ENCODE results near the gene STK11. TPM values are rescaled to one million over a fixed set of nuclear protein-coding genes. Genes with fewer than 3 reads are reported as not detected.

Gene STK11
- total RNA-seq, 4 donors from 2014 or later: 52.5 to 91.2 (median 68.7) TPM

DNA sequence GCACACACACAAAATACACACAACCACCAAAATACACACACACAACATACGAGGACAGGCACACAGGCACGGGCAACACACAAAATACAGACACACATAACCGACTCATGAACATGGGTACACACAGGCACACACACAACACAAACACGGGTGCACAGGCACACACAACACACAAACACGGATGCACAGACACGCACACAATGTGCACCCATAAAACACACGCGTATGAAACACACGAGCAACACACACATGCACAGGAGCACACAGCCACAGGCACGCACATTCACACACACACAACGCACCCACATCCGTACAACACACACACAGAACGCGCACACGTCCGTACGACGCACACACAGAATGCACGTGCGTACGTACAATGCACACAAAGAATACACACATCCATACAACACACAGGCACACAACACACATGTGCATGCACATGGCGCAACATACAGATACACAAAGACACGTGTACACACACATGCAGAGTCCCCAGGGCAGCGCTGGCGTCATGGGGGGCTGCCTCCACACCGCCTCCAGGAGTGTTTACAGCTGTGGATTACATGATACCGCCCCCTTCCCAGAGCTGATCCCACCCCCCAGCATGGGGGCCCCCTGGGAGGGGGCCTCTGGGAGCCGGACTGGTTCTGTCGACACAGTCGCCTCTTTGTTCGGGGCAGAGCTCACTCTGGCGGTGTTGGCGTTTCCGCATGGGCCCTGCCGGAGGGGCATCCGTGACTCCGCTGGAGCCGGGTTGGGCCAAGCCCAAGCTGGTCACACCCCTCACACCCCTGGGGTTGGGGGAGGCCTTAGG is 34.4 kb upstream of the STK11 start:
- Histone ChIP-seq H3K4me3 (peak overlapping the region in 3 of 4 donors; percentile 1 to 97 (median 92)), H3K4me1 (peaks cover 0 to 78% (median 46%) of the 10 kb centered on the region in 4 donors), H3K27me3 (no peaks in the 10 kb centered on the region), H3K9me3 (no peaks in the 10 kb centered on the region), H3K27ac (peak overlapping the region; percentile 94 to 99 (median 96)), H3K36me3 (peaks cover 0 to 30% (median 0%) of the 10 kb centered on the region in 3 donors)
- TF ChIP-seq, protein P1, sequence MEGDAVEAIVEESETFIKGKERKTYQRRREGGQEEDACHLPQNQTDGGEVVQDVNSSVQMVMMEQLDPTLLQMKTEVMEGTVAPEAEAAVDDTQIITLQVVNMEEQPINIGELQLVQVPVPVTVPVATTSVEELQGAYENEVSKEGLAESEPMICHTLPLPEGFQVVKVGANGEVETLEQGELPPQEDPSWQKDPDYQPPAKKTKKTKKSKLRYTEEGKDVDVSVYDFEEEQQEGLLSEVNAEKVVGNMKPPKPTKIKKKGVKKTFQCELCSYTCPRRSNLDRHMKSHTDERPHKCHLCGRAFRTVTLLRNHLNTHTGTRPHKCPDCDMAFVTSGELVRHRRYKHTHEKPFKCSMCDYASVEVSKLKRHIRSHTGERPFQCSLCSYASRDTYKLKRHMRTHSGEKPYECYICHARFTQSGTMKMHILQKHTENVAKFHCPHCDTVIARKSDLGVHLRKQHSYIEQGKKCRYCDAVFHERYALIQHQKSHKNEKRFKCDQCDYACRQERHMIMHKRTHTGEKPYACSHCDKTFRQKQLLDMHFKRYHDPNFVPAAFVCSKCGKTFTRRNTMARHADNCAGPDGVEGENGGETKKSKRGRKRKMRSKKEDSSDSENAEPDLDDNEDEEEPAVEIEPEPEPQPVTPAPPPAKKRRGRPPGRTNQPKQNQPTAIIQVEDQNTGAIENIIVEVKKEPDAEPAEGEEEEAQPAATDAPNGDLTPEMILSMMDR (IDR thresholded peaks at IDR 0.05): no peak
- TF ChIP-seq POLR2A (IDR thresholded peaks at IDR 0.05) (no peak), EP300 (IDR thresholded peaks at IDR 0.05) (peak in 1 of 2 donors; percentile 58)
- WGBS, 2 donors: 54 to 65% methylated on average over 32 of the region's 38 CpGs
- no peak for DNase-seq (ENCODE audit: low spot score in 2 of 2)

DNA sequence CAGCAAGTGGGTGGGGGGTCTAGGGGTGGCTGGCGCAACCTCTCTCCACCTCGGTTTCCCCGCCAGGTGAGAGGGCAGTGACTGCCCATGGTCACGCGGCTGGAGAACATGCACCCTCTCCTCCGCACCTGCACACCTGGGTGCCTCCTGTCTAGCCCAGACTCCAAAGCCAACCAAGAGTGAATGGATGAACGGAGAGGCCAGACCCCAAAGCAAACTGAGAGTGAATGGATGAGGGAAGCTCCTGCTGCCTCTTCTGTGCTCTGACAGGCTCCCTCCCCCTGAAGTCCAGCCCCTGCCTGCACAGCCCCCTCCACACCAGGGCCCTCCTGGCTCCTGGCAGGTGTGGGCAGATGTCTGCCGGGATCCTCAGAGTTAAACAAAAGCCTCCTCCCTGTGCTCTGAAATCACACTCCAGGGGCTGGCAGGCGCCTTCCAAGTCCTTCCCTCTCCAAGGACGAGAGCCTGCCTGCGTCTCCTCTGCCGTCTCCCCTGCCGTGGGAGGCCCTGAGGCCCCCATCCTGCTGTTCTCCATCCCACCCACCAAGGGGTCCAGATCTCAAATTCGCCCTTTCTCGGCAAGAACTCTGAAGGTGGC is 33.7 kb upstream of the STK11 start:
- H3K27me3 ChIP-seq: no peaks in the 10 kb centered on the region
- TF ChIP-seq, protein P1 (IDR thresholded peaks at IDR 0.05): no peak
- no peak for TF ChIP-seq EP300 (IDR thresholded peaks at IDR 0.05)
- no peak for TF ChIP-seq POLR2A (IDR thresholded peaks at IDR 0.05)
- WGBS, 2 donors: 14 to 36% methylated on average over 11 to 15 of the region's 15 CpGs
- peak overlapping the region; percentile 1 to 97 (median 80) for H3K4me3 ChIP-seq
- H3K36me3 ChIP-seq: peaks cover 0 to 23% (median 0%) of the 10 kb centered on the region in 3 donors
- H3K27ac ChIP-seq: peak overlapping the region; percentile 94 to 99 (median 96)
- DNase-seq (ENCODE audit: low spot score in 2 of 2): no peak
- no peaks in the 10 kb centered on the region for H3K9me3 ChIP-seq
- peaks cover 0 to 73% (median 42%) of the 10 kb centered on the region in 4 donors for H3K4me1 ChIP-seq

DNA sequence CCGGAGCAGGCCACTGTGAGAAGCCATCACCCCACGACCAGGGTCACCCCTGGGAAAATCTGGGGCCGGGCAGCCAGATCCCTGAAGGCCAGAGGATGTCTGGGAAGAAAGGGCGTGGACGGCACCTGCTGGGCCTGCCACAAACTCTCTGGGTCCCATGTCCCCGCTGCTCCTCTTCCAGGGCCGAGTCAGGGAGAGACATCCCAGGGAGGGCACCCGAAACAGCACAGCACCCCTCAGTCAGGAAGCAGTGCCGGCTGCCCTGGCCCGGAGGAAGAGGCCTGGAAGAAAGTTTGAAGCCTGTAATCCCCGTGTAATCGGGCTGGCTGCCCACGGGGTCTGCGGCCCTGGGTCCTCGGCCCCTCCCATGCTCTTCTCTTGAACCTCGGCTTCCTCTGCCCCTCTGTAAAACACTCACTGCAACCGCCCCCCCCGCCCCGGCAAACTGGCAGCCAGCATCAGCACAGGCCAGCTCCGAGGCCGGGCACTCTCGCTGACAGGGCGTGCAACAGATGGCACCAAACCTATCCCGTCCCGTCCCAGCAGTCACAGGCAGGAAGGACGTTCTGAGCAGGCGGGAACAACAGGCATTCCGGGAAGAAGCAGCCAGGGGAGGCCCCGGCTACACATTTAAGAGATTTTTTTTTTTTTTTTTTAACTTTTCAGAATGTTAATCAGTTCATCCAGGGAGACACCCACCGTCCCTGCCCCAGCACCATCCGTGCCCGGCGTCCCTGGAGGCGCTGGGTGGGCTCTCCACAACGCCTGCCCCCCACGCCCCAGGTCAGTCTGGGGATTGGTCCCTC is 33.0 kb upstream of the STK11 start:
- H3K4me1 ChIP-seq: peaks cover 0 to 73% (median 41%) of the 10 kb centered on the region in 4 donors
- peak overlapping the region; percentile 94 to 99 (median 96) for H3K27ac ChIP-seq
- TF ChIP-seq POLR2A (IDR thresholded peaks at IDR 0.05): no peak
- peak in 1 of 2 donors; percentile 36 for TF ChIP-seq EP300 (IDR thresholded peaks at IDR 0.05)
- no peaks in the 10 kb centered on the region for H3K27me3 ChIP-seq
- WGBS, 2 donors: 9 to 11% methylated on average over 26 to 34 of the region's 36 CpGs
- peaks cover 0 to 16% (median 0%) of the 10 kb centered on the region in 3 donors for H3K36me3 ChIP-seq
- DNase-seq (ENCODE audit: low spot score in 2 of 2): peak in 1 of 2 donors; percentile 61
- H3K9me3 ChIP-seq: no peaks in the 10 kb centered on the region
- peak overlapping the region; percentile 68 to 97 (median 88) for H3K4me3 ChIP-seq

DNA sequence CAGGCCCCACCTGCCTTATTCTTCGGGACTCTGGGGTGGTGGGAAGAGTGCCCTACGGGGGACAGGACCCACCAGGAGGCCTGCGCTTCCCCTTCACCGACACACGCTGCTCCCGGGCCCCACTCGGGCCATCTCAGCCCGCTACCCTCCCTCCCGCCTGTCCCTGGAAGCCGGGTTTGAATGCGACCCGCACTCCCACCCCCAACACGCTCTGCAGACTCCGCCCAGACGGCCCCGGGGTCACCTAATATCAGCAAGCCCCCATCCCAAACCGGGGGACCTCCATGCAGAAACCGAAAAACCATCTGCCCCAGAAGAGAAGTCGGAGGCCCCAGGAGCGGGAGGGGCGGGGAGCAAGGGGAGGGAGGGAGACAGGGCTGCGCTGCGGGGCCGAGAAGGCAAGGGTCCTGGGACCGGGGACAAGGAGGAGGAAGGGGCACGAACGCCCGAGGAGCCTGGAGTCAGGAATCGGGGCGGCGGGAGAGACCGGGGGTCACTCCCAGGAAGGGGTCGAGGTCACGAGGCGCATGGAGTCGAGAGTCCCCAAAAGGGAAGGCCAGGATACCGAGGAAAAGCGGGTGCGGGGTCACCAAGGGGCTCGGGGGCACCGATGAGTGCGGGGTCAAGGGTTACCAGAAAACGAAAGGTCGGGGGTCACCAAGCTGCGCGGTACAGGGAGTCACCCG is 32.3 kb upstream of the STK11 start:
- 1 to 3% methylated on average over 47 of the region's 47 CpGs for WGBS, 2 donors
- TF ChIP-seq, protein P1 (IDR thresholded peaks at IDR 0.05): no peak
- TF ChIP-seq EP300 (IDR thresholded peaks at IDR 0.05): no peak
- no peak for TF ChIP-seq POLR2A (IDR thresholded peaks at IDR 0.05)
- no peak for DNase-seq (ENCODE audit: low spot score in 2 of 2)
- Histone ChIP-seq H3K36me3 (peaks cover 0 to 9% (median 0%) of the 10 kb centered on the region in 3 donors), H3K27me3 (no peaks in the 10 kb centered on the region), H3K9me3 (no peaks in the 10 kb centered on the region), H3K4me1 (peaks cover 0 to 73% (median 37%) of the 10 kb centered on the region in 4 donors), H3K4me3 (peak overlapping the region; percentile 68 to 97 (median 88)), H3K27ac (peak overlapping the region; percentile 94 to 99 (median 96))
